Small intestine (tissue), 16 donors: ENCODE measurements around the gene ABCC10. TPM values are rescaled to one million over a fixed set of nuclear protein-coding genes. Genes with fewer than 3 reads are reported as not detected.
"Not testable (repeated sequence)": the region's sequence is repeated elsewhere in the genome, so short reads cannot be mapped to it uniquely, and the experiment has no call there.

Source experiments
- DNase-seq, 2 donors: peaks; one replicate each; pipeline versions ENCODE4 v3.0.0 to v3.0.0-alpha.2; 2013
- FAIRE-seq: peaks from 2 replicates; lab custom pipeline; 2012; peaks lifted over from hg19 to GRCh38; lab: Jason Lieb, UNC
- H3K27ac ChIP-seq, 3 donors: one replicate each; pipeline ENCODE4 v1.5.1; 2013; ENCODE audit warnings: low read length in 2 of 3, mild to moderate bottlenecking in 2 of 3, control low read depth in 1 of 3, inconsistent platforms in 1 of 3, low read depth in 1 of 3, moderate library complexity in 1 of 3
- H3K27me3 ChIP-seq, 3 donors: one replicate each; pipeline ENCODE4 v1.6.1; 2013; ENCODE audit warnings: low read length in 3 of 3, inconsistent platforms in 1 of 3; ENCODE audit not compliant: control insufficient read depth in 3 of 3, insufficient read depth in 3 of 3
- H3K36me3 ChIP-seq, 3 donors: one replicate each; pipeline ENCODE4 v1.6.1; 2013; ENCODE audit warnings: low read length in 3 of 3, inconsistent platforms in 1 of 3, low read depth in 1 of 3, mild to moderate bottlenecking in 1 of 3, moderate library complexity in 1 of 3; ENCODE audit not compliant: control insufficient read depth in 3 of 3, insufficient read depth in 2 of 3
- H3K4me1 ChIP-seq, 3 donors: one replicate each; pipeline ENCODE4 v1.6.1; 2013; ENCODE audit warnings: low read length in 2 of 3, inconsistent platforms in 1 of 3, low read depth in 1 of 3, mild to moderate bottlenecking in 1 of 3, moderate library complexity in 1 of 3; ENCODE audit not compliant: control insufficient read depth in 3 of 3, insufficient read depth in 2 of 3
- H3K4me3 ChIP-seq, 3 donors: one replicate each; pipeline ENCODE4 v1.5.1; 2013; ENCODE audit warnings: low read length in 3 of 3, control low read depth in 1 of 3, inconsistent platforms in 1 of 3, low read depth in 1 of 3, mild to moderate bottlenecking in 1 of 3, moderate library complexity in 1 of 3
- H3K9me3 ChIP-seq, 2 donors: one replicate each; pipeline ENCODE4 v1.6.1; 2013; ENCODE audit warnings: low read depth in 1 of 2, low read length in 1 of 2; ENCODE audit not compliant: control insufficient read depth in 2 of 2, insufficient read depth in 1 of 2
- WGBS, 3 donors: extraction: QIAGEN DNeasy Blood & Tissue Kit; methylation state at CpG; one replicate each; pipeline ENCODE4 v1.1.7; 2013; 5-methylcytosine and 5-hydroxymethylcytosine counted together
- long read RNA-seq, 10 donors: transcript quantifications; one replicate each; lab custom pipeline, GENCODE V29; 2026
- polyA plus RNA-seq, 4 donors: library from polyadenylated mRNA; stranded (reverse) in 3 of 4; unstranded in 1 of 4; fragments of 200-250 nt in 3 of 4; fragments of 120-200 nt in 1 of 4; gene quantifications; one replicate each; pipeline versions ENCODE4 v1.2.1 to v1.2.3, GENCODE V29; 2013
- donor health status: healthy with polysubstance abuse.
- donor health status: control.
- donor health status: control.
- donor health status: Bipolar disorder and iron deficiency.
- donor health status: healthy.

Gene ABCC10, protein sequence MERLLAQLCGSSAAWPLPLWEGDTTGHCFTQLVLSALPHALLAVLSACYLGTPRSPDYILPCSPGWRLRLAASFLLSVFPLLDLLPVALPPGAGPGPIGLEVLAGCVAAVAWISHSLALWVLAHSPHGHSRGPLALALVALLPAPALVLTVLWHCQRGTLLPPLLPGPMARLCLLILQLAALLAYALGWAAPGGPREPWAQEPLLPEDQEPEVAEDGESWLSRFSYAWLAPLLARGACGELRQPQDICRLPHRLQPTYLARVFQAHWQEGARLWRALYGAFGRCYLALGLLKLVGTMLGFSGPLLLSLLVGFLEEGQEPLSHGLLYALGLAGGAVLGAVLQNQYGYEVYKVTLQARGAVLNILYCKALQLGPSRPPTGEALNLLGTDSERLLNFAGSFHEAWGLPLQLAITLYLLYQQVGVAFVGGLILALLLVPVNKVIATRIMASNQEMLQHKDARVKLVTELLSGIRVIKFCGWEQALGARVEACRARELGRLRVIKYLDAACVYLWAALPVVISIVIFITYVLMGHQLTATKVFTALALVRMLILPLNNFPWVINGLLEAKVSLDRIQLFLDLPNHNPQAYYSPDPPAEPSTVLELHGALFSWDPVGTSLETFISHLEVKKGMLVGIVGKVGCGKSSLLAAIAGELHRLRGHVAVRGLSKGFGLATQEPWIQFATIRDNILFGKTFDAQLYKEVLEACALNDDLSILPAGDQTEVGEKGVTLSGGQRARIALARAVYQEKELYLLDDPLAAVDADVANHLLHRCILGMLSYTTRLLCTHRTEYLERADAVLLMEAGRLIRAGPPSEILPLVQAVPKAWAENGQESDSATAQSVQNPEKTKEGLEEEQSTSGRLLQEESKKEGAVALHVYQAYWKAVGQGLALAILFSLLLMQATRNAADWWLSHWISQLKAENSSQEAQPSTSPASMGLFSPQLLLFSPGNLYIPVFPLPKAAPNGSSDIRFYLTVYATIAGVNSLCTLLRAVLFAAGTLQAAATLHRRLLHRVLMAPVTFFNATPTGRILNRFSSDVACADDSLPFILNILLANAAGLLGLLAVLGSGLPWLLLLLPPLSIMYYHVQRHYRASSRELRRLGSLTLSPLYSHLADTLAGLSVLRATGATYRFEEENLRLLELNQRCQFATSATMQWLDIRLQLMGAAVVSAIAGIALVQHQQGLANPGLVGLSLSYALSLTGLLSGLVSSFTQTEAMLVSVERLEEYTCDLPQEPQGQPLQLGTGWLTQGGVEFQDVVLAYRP (N-terminal part only)
- polyA plus RNA-seq = 10 to 100 TPM; 15.7 to 31.1 (median 22.2) TPM
- long read RNA-seq, donor 1 = 0 reads
- long read RNA-seq, donor 2 = 0 reads
- long read RNA-seq, donor 3 = 0 reads
- long read RNA-seq, donor 4 = 0 reads
- long read RNA-seq, donor 5 = 0 reads
- long read RNA-seq, donor 6 = 0 reads
- long read RNA-seq, donor 7 = 0 reads
- long read RNA-seq, donor 8 = 0 reads
- long read RNA-seq, donor 9 = 0 reads
- long read RNA-seq, donor 10 = 0 reads

- H3K4me3 ChIP-seq = peak within 1 kb of the TSS; percentile 69 to 92 (median 89)
- H3K27ac ChIP-seq = peak within 1 kb of the TSS; percentile 90 to 96 (median 95)
- H3K36me3 ChIP-seq = peaks cover 0 to 22% (median 2%) of the 10 kb centered on the region in 3 donors
- H3K9me3 ChIP-seq = peaks cover 0 to 4% of the 10 kb centered on the region in 2 donors
- no peaks in the 10 kb centered on the region for H3K27me3 ChIP-seq
- H3K4me1 ChIP-seq = peaks cover 0 to 16% (median 5%) of the 10 kb centered on the region in 3 donors
- DNase-seq (peak; percentile 96 to 98), FAIRE-seq (no peak)
- WGBS, 3 donors = 0 to 1% (median 0%) methylated on average over 48 to 49 of the region's 49 CpGs
These were observed at the start of gene ABCC10 for GRCh38 chr6:43427406-43428111. Gene ABCC10 (plus strand): TSS chr6:43427541. CDS start chr6:43427979, 438 bp downstream.

DNA sequence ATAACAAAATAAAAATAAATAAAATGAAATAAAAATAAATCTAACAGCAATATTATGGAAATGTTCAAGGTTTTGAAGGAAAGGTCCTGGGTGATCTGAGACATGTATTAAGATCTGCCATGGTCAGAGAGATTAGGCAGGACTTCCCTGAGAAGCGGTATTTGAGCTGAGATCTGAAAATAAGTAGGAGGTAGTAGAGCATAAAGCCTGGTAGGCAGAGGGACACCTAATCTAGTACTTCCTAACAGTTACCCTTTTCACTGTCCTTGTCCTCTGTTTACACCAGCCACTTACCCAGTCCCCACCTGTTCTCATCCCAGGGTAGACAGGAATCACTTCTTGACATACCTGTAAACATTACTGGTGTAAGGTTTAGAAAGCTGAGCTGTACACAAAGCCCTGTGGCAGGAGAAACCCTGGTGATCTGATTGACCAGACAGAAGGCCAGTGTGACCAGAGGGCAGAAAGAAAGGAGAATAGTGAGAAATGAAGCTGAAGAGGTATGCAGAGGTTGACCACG is 49.6 kb upstream of the ABCC10 start:
- Histone ChIP-seq H3K27ac (no peak overlapping the region), H3K9me3 (no peaks in the 10 kb centered on the region), H3K36me3 (no peaks in the 10 kb centered on the region), H3K4me1 (peaks cover 0 to 5% (median 0%) of the 10 kb centered on the region in 3 donors), H3K4me3 (no peak overlapping the region), H3K27me3 (peaks cover 0 to 2% (median 0%) of the 10 kb centered on the region in 3 donors)
- no peak for FAIRE-seq
- no peak for DNase-seq
- 81 to 94% (median 83%) methylated on average over 2 of the region's 2 CpGs for WGBS, 3 donors

DNA sequence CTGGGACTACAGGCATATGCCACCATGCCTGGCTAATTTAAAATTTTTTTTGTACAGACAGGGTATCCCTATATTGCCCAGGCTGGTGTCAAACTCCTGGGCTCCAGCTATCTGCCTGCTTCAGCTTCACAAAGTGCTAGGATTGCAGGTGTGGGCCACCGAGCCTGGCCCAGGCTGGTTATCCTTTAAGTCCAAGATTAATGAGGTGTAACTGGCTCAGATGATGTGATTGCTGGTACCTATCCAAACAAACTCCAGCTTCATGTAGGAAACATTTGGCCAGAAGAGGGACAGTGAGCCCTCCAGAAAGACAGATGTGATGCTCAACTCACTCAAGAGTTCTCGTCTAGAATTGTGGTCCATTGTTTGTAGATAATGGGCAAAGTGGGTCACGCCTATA is 48.7 kb upstream of the ABCC10 start:
- WGBS, 3 donors = 52 to 71% (median 62%) methylated on average over 3 of the region's 3 CpGs
- FAIRE-seq = no peak

DNA sequence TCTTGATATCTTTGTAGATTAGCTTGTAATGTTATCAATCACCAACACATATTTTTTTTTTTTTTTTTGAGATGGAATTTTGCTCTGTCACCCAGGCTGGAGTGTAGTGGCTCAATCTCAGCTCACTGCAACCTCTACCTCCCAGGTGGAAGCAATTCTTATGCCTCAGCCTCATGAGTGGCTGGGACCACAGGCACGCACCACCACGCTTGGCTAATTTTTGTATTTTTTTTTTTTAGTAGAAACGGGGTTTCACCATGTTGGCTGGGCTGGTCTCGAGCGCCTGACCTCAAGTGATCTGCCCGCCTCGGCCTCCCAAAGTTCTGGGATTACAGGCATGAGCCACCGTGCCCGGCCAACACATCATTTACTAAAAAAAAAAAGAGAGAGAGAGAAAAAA is 46.5 kb upstream of the ABCC10 start:
- H3K4me3 ChIP-seq, H3K4me1 ChIP-seq, H3K36me3 ChIP-seq, H3K9me3 ChIP-seq, H3K27me3 ChIP-seq, H3K27ac ChIP-seq, DNase-seq, FAIRE-seq: not testable (repeated sequence)
- WGBS, 3 donors = 85 to 95% (median 88%) methylated on average over 9 of the region's 9 CpGs

More for the DNA sequence above, 48.7 kb upstream of the ABCC10 start:
- DNase-seq = no peak
- Histone ChIP-seq H3K4me3 (no peak overlapping the region), H3K27ac (no peak overlapping the region), H3K36me3 (no peaks in the 10 kb centered on the region), H3K9me3 (no peaks in the 10 kb centered on the region), H3K4me1 (peaks cover 0 to 5% (median 0%) of the 10 kb centered on the region in 3 donors), H3K27me3 (peaks cover 0 to 2% (median 0%) of the 10 kb centered on the region in 3 donors)

GRCh38 chr6:43383021-43383667 is 44.2 kb upstream of the ABCC10 start:
- H3K4me3 ChIP-seq = no peak overlapping the region
- H3K27ac ChIP-seq = no peak overlapping the region
- H3K9me3 ChIP-seq = no peaks in the 10 kb centered on the region
- H3K27me3 ChIP-seq = peaks cover 0 to 2% (median 0%) of the 10 kb centered on the region in 3 donors
- H3K36me3 ChIP-seq = no peaks in the 10 kb centered on the region
- 75 to 88% (median 79%) methylated on average over 6 of the region's 6 CpGs for WGBS, 3 donors
- DNase-seq = no peak
- no peaks in the 10 kb centered on the region for H3K4me1 ChIP-seq
- FAIRE-seq = no peak

DNA sequence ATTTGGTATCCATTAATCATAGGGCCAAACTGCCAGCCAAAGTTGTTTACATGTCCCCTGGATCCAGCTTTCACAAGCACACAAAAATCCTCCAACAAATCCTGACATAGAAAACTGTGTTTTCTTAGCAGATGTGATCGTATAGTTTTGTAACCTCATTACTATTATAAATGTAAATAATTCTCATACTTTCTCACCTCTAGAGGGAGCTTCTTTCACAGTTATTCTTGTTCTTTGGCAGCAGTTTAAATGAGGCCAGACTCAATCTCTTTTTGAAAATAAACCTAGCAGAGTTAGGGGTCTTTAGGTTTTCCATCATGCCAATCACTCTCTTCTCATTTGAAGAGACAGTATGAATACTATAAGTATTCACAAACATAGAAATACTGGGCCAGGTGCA is 40.8 kb upstream of the ABCC10 start:
- Histone ChIP-seq H3K4me3 (no peak overlapping the region), H3K9me3 (no peaks in the 10 kb centered on the region), H3K4me1 (peaks cover 0 to 6% (median 0%) of the 10 kb centered on the region in 3 donors), H3K36me3 (no peaks in the 10 kb centered on the region), H3K27me3 (peaks cover 0 to 2% (median under 1%) of the 10 kb centered on the region in 3 donors), H3K27ac (no peak overlapping the region)
- WGBS, 3 donors = 16 to 69% (median 44%) methylated on average over 1 of the region's 1 CpG
- peak in 1 of 2 donors; percentile 37 for DNase-seq
- no peak for FAIRE-seq
